Calu3 (cell line): Measurements from ENCODE around the gene BCKDHA. TPM values are rescaled to one million over a fixed set of nuclear protein-coding genes. Genes with fewer than 3 reads are reported as not detected.
A peak's percentile ranks its signal among the peaks of the same experiment; 100 is the strongest.

ENCODE experiments used
- BruUV-seq: library from RNA; stranded (reverse); fragments of 400-500 nt; replicated peaks from 2 replicates; lab custom pipeline; 2021; lab: Mats Ljungman, UMichigan
- CTCF ChIA-PET: fragments of 300-600 bp; sonication (Branson Sonifier 250); formaldehyde crosslinking; loops from one replicate; lab custom pipeline; 2022; ENCODE audit warnings: antibody characterized with exemption; lab: Charles Lee
- DNase-seq: peaks from one replicate; pipeline ENCODE4 v3.0.0; 2022
- H3K27ac Mint-ChIP-seq: one replicate; pipeline ENCODE4 v1.8.0; 2022; ENCODE audit warnings: mixed read lengths; ENCODE audit not compliant: unreplicated experiment
- H3K27me3 Mint-ChIP-seq: one replicate; pipeline ENCODE4 v1.8.0; 2022; ENCODE audit warnings: mixed read lengths; ENCODE audit not compliant: unreplicated experiment
- H3K36me3 Mint-ChIP-seq: one replicate; pipeline ENCODE4 v1.8.0; 2022; ENCODE audit warnings: mild to moderate bottlenecking, moderate library complexity, mixed read lengths; ENCODE audit not compliant: insufficient read depth, unreplicated experiment
- H3K4me1 Mint-ChIP-seq: one replicate; pipeline ENCODE4 v1.8.0; 2022; ENCODE audit warnings: mild to moderate bottlenecking, low read depth, mixed read lengths; ENCODE audit not compliant: unreplicated experiment
- H3K4me3 Mint-ChIP-seq: one replicate; pipeline ENCODE4 v1.8.0; 2022; ENCODE audit warnings: mild to moderate bottlenecking, low read depth, moderate library complexity, mixed read lengths; ENCODE audit not compliant: unreplicated experiment
- H3K9me3 Mint-ChIP-seq: one replicate; pipeline ENCODE4 v1.8.0; 2022; ENCODE audit warnings: low read depth, mixed read lengths; ENCODE audit not compliant: unreplicated experiment
- intact Hi-C: fragments of 100-400 bp; cut with micrococcal nuclease; formaldehyde crosslinking; loops from one replicate; pipeline ENCODE4 v1.10.0; 2022; ENCODE audit not compliant: unreplicated experiment
- total RNA-seq: library from RNA; stranded (reverse); gene quantifications from 2 replicates; pipeline ENCODE4 v1.2.3, GENCODE V29; 2022
- TF ChIP-seq, protein P1 (sequence below): fragments of 200-600 bp; IDR thresholded peaks from one replicate; pipeline ENCODE4 v1.8.0; 2022; ENCODE audit warnings: antibody characterized with exemption; ENCODE audit not compliant: unreplicated experiment

BCKDHA gene
- total RNA-seq, 1 experiment from 2014 or later, result 19.8 TPM

DNA sequence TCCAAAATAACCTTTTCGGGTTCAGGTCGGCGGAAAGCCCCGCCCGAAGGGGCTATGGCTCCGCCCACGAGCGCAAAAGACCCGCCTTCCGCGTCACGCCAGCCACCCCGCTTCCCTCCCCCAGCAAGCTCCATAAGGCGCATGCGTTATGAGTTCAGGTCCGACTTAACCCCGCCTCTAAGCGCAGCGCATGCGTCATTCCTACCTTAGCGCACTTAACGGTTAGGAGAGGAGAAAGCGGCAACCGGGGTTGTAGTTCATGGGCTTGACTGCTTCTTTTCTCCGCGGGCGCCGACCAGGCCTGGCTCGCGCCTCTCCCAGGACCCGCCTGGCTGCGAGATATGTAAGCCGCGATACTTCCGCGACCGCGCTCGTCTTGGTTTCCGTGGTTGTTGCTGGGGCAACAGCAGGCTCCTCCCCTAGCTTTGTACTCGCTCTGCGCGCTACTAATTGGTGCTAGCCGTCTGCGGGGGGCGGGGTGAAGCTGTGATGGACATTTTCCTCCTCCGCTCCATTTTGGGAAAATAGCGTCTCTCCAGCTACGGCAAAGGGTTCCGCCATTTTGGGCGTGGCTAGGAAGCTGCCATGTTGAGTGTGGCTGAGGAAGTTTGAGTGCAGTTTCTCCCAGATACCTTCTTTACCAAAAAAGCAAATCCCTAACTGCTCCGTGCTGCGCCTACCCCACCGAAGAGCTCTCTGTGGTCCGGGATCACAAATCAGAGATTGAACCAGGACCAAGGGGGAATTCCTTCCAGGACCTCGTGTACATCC lies 33.7 kb upstream of the BCKDHA start, which contains the start of gene B9D2:
Gene B9D2 (minus strand): TSS at position 397 of the 771 bp plus-strand sequence. CDS start 630 bp downstream, outside the sequence.
- Mint-ChIP-seq H3K4me1 (peaks cover 34% of the 10 kb centered on the region), H3K9me3 (no peaks in the 10 kb centered on the region), H3K4me3 (peak within 1 kb of the TSS; percentile 95), H3K27me3 (no peaks in the 10 kb centered on the region), H3K36me3 (peaks cover 31% of the 10 kb centered on the region), H3K27ac (peak within 1 kb of the TSS; percentile 98)
- intact Hi-C loops, result no loop called here
- BruUV-seq, result TSS peak; percentile 84
- CTCF ChIA-PET, result interaction anchor here (0.5 to 1.6 kb wide), 7 partner anchors 12 to 708 kb away, joined by 3 to 23 read pairs (median 4); partner anchors contain the start of genes DMAC2, HNRNPUL1 and TGFB1
- TF ChIP-seq, protein P1, sequence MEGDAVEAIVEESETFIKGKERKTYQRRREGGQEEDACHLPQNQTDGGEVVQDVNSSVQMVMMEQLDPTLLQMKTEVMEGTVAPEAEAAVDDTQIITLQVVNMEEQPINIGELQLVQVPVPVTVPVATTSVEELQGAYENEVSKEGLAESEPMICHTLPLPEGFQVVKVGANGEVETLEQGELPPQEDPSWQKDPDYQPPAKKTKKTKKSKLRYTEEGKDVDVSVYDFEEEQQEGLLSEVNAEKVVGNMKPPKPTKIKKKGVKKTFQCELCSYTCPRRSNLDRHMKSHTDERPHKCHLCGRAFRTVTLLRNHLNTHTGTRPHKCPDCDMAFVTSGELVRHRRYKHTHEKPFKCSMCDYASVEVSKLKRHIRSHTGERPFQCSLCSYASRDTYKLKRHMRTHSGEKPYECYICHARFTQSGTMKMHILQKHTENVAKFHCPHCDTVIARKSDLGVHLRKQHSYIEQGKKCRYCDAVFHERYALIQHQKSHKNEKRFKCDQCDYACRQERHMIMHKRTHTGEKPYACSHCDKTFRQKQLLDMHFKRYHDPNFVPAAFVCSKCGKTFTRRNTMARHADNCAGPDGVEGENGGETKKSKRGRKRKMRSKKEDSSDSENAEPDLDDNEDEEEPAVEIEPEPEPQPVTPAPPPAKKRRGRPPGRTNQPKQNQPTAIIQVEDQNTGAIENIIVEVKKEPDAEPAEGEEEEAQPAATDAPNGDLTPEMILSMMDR, result no peak
- DNase-seq, result peak; percentile 99

DNA sequence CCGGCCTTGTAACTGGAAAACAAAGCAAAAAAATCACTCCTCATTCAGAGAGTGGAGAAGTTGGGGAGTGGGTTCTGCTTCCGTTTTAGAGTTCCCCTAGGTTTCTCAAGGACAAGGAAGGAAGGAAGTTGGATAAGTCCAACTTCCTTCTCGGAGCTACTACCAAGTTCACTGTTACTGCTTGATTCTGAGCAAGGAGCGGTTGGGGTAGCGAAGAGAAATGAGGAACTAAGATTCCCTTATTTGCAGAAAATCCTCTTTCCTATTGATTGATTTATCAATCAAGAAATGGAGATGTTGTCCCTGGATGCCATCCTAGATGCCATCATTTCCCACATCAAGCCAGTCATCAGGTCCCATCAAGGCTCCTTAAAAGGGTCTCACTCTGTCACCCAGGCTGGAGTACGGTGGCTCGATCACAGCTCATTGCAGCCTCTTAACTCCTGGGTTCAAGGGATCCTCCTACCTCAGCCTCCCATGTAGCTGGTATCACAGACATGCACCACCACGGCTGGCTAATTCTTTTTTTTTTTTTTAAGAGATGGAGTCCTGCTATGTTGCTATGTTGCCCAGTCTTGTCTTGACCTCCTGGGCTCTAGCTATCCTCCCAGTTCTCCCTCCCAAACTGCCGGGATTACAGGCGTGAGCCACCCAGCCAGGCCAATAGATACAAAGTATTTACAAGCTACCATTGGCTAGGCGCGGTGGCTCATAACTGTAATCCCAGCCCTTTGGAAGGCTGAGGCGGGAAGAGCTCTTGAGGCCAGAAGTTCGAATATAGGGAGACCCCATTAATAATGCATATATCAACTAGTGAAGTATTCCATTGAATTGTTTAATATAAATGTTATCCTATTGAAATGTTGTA lies 32.9 kb upstream of the BCKDHA start:
- no peak for DNase-seq
- Mint-ChIP-seq H3K36me3 (peaks cover 31% of the 10 kb centered on the region), H3K27ac (peak overlapping the region; percentile 98), H3K9me3 (no peaks in the 10 kb centered on the region), H3K27me3 (no peaks in the 10 kb centered on the region), H3K4me3 (peak overlapping the region; percentile 95), H3K4me1 (peaks cover 34% of the 10 kb centered on the region)
- BruUV-seq, result no TSS peak
- TF ChIP-seq, protein P1, result no peak
- CTCF ChIA-PET, result interaction anchor here (0.7 to 1.6 kb wide), 5 partner anchors 13 to 241 kb away, joined by 3 to 23 read pairs (median 4); partner anchors contain the start of genes DMAC2 and TGFB1
- intact Hi-C loops, result no loop called here

DNA sequence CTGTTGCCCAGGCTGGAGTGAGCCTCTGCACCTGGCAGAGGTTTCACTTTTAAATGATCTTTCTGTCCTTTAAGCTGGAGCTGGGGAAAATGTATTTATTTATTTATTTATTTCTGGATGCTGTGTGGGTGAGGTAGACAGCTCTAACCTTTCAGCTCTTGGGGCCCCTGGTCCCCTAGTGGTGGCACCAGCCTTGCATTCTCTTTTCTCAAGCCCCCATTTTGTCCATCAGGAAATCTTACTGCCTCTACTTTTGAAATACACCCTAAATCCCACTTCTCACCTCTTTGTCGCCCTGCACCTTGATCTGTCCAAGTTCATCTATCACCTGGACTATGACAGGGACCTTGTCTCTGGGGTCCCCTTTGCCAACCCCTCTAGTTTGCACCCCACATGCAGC lies 31.5 kb upstream of the BCKDHA start:
- peak; percentile 35 for DNase-seq
- H3K4me3 Mint-ChIP-seq, result peak overlapping the region; percentile 3
- H3K9me3 Mint-ChIP-seq, result no peaks in the 10 kb centered on the region
- H3K4me1 Mint-ChIP-seq, result peaks cover 34% of the 10 kb centered on the region
- peaks cover 31% of the 10 kb centered on the region for H3K36me3 Mint-ChIP-seq
- CTCF ChIA-PET, result interaction anchor here (0.5 to 1.5 kb wide), 5 partner anchors 13 to 1839 kb away, joined by 3 to 5 read pairs (median 4); partner anchors contain the start of gene PSG4
- peak overlapping the region; percentile 28 for H3K27ac Mint-ChIP-seq
- TF ChIP-seq, protein P1, result peak; percentile 41
- no peaks in the 10 kb centered on the region for H3K27me3 Mint-ChIP-seq
- BruUV-seq, result no TSS peak
- intact Hi-C loops, result no loop called here

DNA sequence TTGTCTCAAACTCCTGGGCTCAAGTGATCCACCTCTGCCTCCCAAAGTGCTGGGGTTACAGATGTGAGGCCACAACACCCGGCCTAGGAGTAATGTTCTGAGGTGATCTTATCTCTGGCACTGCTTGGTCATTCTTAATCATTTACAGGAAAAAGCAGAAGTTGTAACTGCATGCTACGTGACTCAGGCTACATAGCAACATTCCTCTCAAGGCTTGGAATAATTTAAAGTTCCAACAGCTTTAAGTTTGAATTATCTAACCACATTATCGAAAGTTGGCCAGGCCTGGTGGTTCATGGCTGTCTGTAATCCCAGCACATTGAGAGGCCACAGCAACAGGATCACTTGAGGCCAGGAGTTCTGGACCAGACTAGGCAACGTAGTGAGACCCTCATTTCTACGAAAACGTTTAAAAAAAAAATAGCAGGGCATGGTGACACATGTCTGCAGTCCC lies 29.7 kb upstream of the BCKDHA start:
- Mint-ChIP-seq H3K4me3 (peak overlapping the region; percentile 33), H3K27ac (peak overlapping the region; percentile 72), H3K4me1 (peaks cover 29% of the 10 kb centered on the region), H3K9me3 (no peaks in the 10 kb centered on the region), H3K27me3 (no peaks in the 10 kb centered on the region), H3K36me3 (peaks cover 27% of the 10 kb centered on the region)
- BruUV-seq, result no TSS peak
- TF ChIP-seq, protein P1, result no peak
- peak; percentile 46 for DNase-seq
- CTCF ChIA-PET, result interaction anchor here (0.6 to 1.3 kb wide), 5 partner anchors 9 to 72 kb away, joined by 3 to 9 read pairs (median 3); partner anchors contain the start of gene DMAC2
- intact Hi-C loops, result no loop called here
